Measurements from ENCODE around the gene METTL2B.
"Not testable (repeated sequence)": the region's sequence is repeated elsewhere in the genome, so short reads cannot be mapped to it uniquely, and the experiment has no call there.

Gene METTL2B

DNA sequence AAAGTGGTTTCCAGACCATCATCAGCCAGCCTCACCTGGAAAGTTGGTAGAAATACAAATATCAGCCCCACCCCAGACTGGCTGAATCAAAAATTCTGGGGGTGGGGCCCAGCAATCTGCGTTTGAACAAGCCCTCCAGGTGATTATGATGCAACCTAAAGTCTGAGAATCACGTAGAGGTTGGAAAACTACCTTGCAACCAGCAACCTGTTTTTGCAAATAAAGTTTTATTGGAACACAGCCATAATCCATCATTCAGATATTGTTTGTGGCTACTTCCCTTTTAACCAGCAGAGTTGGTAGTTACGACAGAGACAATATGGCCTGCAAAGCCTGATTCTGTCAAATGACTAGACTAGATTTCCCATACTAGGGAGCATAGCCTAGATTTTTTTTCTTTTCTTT is 49.5 kb downstream of the METTL2B start:
- not testable (repeated sequence) for DNase-seq (ENCODE audit: low spot score)

DNA sequence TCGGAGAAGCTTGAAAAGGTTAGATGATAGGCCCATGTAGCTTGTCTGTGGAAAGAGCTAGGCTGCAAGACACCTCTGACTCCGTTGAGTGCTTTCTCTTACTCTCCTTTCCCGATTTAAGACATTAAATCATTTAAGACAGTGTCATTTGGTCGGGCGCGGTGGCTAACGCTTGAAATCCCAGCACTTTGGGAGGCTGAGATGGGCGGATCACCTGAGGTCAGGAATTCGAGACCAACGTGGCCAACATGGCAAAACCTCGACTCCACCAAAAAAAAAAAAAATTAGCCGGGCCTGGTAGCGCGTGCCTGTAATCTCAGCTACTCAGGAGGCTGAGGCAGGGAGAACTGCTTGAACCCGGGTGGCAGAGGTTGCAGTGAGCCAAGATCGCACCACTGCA is 52.6 kb downstream of the METTL2B start:
- DNase-seq (ENCODE audit: low spot score) = not testable (repeated sequence)

GRCh38 chr7:128530121-128530854 is 53.7 kb downstream of the METTL2B start:
- peak; percentile 3 for DNase-seq (ENCODE audit: low spot score)

DNA sequence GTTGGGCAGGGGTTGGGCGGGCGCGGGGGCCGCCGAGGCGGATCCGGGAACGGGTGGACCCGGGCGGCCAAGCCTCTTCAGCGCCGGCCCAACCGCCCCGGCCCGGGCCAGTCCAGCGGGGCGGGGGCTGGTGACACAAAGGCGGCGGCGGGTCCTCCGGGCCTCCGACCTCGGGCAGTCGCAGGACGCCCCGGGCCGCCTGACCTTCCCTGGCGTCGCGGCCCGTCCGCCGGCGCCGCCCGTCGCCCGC is 54.2 kb downstream of the METTL2B start:
- no peak for DNase-seq (ENCODE audit: low spot score)

GRCh38 chr7:128531105-128531954 is 54.8 kb downstream of the METTL2B start:
- peak; percentile 90 for DNase-seq (ENCODE audit: low spot score)

- peak; percentile 6 for DNase-seq (ENCODE audit: low spot score)
These were observed 55.5 kb downstream of the METTL2B start for GRCh38 chr7:128531955-128532478.

GRCh38 chr7:128532956-128533355 is 56.4 kb downstream of the METTL2B start:
- DNase-seq (ENCODE audit: low spot score) = not testable (repeated sequence)

- DNase-seq (ENCODE audit: low spot score) = not testable (repeated sequence)
These were observed 60.9 kb downstream of the METTL2B start for GRCh38 chr7:128537410-128537809.

DNA sequence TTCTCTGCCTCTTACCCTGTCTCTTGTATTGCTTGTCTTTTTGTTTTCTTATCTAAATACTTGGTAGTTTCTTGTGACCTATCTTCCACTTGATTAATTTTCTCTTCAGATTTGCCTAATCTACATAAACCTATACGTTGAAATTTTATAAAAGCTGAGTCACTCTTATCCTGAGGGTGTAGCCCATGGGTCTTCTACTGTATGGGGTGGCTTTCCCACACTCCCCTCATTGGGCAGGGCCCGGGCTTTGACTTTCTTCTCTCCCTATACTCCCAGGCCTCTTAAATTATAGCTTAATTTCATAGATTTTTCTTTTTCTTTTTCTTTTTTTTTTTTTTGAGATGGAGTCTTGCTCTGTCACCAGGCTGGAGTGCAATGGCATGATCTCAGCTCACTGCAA is 66.0 kb downstream of the METTL2B start:
- DNase-seq (ENCODE audit: low spot score) = not testable (repeated sequence)

GRCh38 chr7:128543300-128543699 is 66.8 kb downstream of the METTL2B start:
- DNase-seq (ENCODE audit: low spot score) = not testable (repeated sequence)

DNA sequence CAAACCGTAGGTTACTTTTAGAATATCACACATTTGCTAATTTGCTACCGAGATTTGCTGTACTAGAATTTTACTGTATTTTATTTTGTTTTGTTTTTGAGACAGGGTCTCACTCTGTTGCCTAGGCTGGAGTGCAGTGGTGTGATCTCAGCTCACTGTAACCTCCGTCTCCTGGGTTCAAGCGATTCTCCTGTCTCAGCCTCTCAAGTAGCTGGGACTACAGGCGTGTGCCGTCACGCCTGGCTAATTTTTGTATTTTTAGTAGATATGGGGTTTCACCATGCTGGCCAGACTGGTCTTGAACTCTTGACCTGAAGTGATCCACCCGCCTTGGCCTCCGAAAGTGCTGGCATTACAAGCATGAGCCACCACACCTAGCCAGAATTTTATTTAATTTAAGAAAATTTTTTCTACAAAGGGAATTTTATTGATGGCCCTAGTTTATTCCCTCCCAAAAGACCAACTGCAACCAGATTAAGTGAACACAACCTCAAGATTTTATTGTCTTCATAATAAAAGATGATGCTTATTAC is 69.8 kb downstream of the METTL2B start:
- not testable (repeated sequence) for DNase-seq (ENCODE audit: low spot score)

- no peak for DNase-seq (ENCODE audit: low spot score)
These were observed 74.4 kb downstream of the METTL2B start for GRCh38 chr7:128550920-128551319.

GRCh38 chr7:128554394-128554793 is 77.8 kb downstream of the METTL2B start:
- not testable (repeated sequence) for DNase-seq (ENCODE audit: low spot score)
